Neural cell (in vitro differentiated cells): ENCODE measurements around the gene IQGAP1. TPM values are rescaled to one million over a fixed set of nuclear protein-coding genes. Genes with fewer than 3 reads are reported as not detected.

Experiments used
- H2AFZ ChIP-seq: fragments of 200-600, 300-800 bp; sonication (generic), shearing (Covaris generic); 2 replicates; pipeline ENCODE4 v1.6.0; 2014; ENCODE audit warnings: low read depth, mild to moderate bottlenecking, antibody characterized with exemption, low read length, moderate library complexity
- H3F3A ChIP-seq: fragments of 200-600 bp; shearing (Covaris generic); 2 replicates; pipeline ENCODE4 v1.6.1; 2016; ENCODE audit warnings: mild to moderate bottlenecking, moderate library complexity, mixed read lengths, antibody characterized with exemption, low read length; ENCODE audit not compliant: insufficient read depth, poor library complexity, severe bottlenecking
- H3K27ac ChIP-seq: fragments of 200-600, 300-800 bp; sonication (generic), shearing (Covaris generic); 2 replicates; pipeline ENCODE4 v1.5.1; 2014; ENCODE audit warnings: mild to moderate bottlenecking, low read length, moderate library complexity
- H3K27me3 ChIP-seq: fragments of 300-800, 200-600 bp; sonication (generic), shearing (Covaris generic); 2 replicates; pipeline ENCODE4 v1.6.0; 2014; ENCODE audit warnings: mild to moderate bottlenecking, low read depth, low read length, moderate library complexity; ENCODE audit not compliant: insufficient read depth
- H3K36me3 ChIP-seq: fragments of 300-800, 200-600 bp; sonication (generic), shearing (Covaris generic); 2 replicates; pipeline ENCODE4 v1.5.1; 2014; ENCODE audit warnings: mild to moderate bottlenecking, antibody characterized with exemption, low read length, moderate library complexity; ENCODE audit not compliant: insufficient read depth
- H3K4me2 ChIP-seq: fragments of 300-800, 200-600 bp; sonication (generic), shearing (Covaris generic); 2 replicates; pipeline ENCODE4 v1.6.0; 2014; ENCODE audit warnings: mild to moderate bottlenecking, low read length
- H3K4me3 ChIP-seq: fragments of 300-800, 200-600 bp; sonication (generic), shearing (Covaris generic); 2 replicates; pipeline ENCODE4 v1.5.1; 2014; ENCODE audit warnings: mild to moderate bottlenecking, low read length, moderate library complexity
- H3K79me2 ChIP-seq: fragments of 200-600 bp; shearing (Covaris generic); replicated peaks from 2 replicates; pipeline ENCODE4 v1.6.0; 2014; ENCODE audit warnings: mild to moderate bottlenecking, low read length, moderate library complexity; ENCODE audit not compliant: insufficient read depth
- H3K9ac ChIP-seq: fragments of 300-800, 200-600 bp; sonication (generic), shearing (Covaris generic); 2 replicates; pipeline ENCODE4 v1.6.1; 2016; ENCODE audit warnings: mild to moderate bottlenecking, low read length, mixed read lengths
- H3K9me2 ChIP-seq: fragments of 200-600 bp; shearing (Covaris generic); 2 replicates; pipeline ENCODE4 v1.6.1; 2016; ENCODE audit warnings: mild to moderate bottlenecking, low read length, mixed read lengths; ENCODE audit not compliant: insufficient read depth
- H3K9me3 ChIP-seq: fragments of 200-600, 300-800 bp; sonication (generic), shearing (Covaris generic); 2 replicates; pipeline ENCODE4 v1.6.1; 2016; ENCODE audit warnings: mild to moderate bottlenecking, mixed run types, low read length, moderate library complexity, mixed read lengths
- H4K20me1 ChIP-seq: fragments of 200-600 bp; shearing (Covaris generic); 2 replicates; pipeline ENCODE4 v1.6.1; 2016; ENCODE audit warnings: mild to moderate bottlenecking, mixed run types; ENCODE audit not compliant: insufficient read depth
- CTCF ChIP-seq: fragments of 450-650 bp; IDR thresholded peaks from 2 replicates; pipeline ENCODE4 v1.5.1; 2014; ENCODE audit warnings: antibody characterized with exemption, mild to moderate bottlenecking, moderate library complexity; ENCODE audit not compliant: poor library complexity, severe bottlenecking
- EP300 ChIP-seq: fragments of 450-650 bp; conservative IDR thresholded peaks from 2 replicates; pipeline ENCODE4 v1.6.1; 2014; ENCODE audit warnings: antibody characterized with exemption, mild to moderate bottlenecking, moderate library complexity; ENCODE audit not compliant: poor library complexity, severe bottlenecking
- EZH2 ChIP-seq: fragments of 200-600, 300-800 bp; shearing (Covaris generic), sonication (generic); IDR thresholded peaks from 2 replicates; pipeline ENCODE4 v1.6.1; 2014; ENCODE audit warnings: antibody characterized with exemption, low read length, borderline replicate concordance, mild to moderate bottlenecking; ENCODE audit not compliant: insufficient read depth, poor library complexity, severe bottlenecking
- MXI1 ChIP-seq: fragments of 450-650 bp; conservative IDR thresholded peaks from 2 replicates; pipeline ENCODE4 v1.6.1; 2014; ENCODE audit warnings: antibody characterized with exemption, mild to moderate bottlenecking; ENCODE audit not compliant: poor library complexity, severe bottlenecking
- POLR2AphosphoS5 ChIP-seq: IDR thresholded peaks from 2 replicates; pipeline ENCODE4 v1.6.1; 2012
- RAD21 ChIP-seq: fragments of 450-650 bp; conservative IDR thresholded peaks from 2 replicates; pipeline ENCODE4 v1.6.1; 2014; ENCODE audit warnings: antibody characterized with exemption, mild to moderate bottlenecking, moderate library complexity
- SMC3 ChIP-seq: fragments of 450-650 bp; conservative IDR thresholded peaks from 2 replicates; pipeline ENCODE4 v1.6.1; 2014; ENCODE audit warnings: antibody characterized with exemption, mild to moderate bottlenecking, moderate library complexity; ENCODE audit not compliant: poor library complexity
- TAF1 ChIP-seq: IDR thresholded peaks from 2 replicates; pipeline ENCODE4 v1.6.1; 2012; ENCODE audit warnings: low read depth
- polyA plus RNA-seq: library from polyadenylated mRNA; depleted of rRNA; stranded (reverse); fragments of >200 nt; gene quantifications from 2 replicates; pipeline ENCODE4 v1.2.3, GENCODE V29; 2014
- TF ChIP-seq, protein P1 (sequence below): IDR thresholded peaks from 2 replicates; pipeline ENCODE4 v1.6.1; 2012; ENCODE audit warnings: borderline replicate concordance

IQGAP1 gene
- polyA plus RNA-seq, 1 donor from 2014 or later, result 16.6 TPM

- H3K27ac ChIP-seq, result no peak overlapping the region
- H3K27me3 ChIP-seq, result no peaks in the 10 kb centered on the region
- no peak overlapping the region for H3K4me2 ChIP-seq
- no peaks in the 10 kb centered on the region for H4K20me1 ChIP-seq
- no peak overlapping the region for H3K4me3 ChIP-seq
- H2AFZ ChIP-seq, result no peak overlapping the region
- H3K9me2 ChIP-seq, result no peaks in the 10 kb centered on the region
- no peaks in the 10 kb centered on the region for H3K9me3 ChIP-seq
- no peak overlapping the region for H3K9ac ChIP-seq
- H3K79me2 ChIP-seq, result no peaks in the 10 kb centered on the region
- H3K36me3 ChIP-seq, result no peaks in the 10 kb centered on the region
- no peaks in the 10 kb centered on the region for H3F3A ChIP-seq
- no peak for TF ChIP-seq POLR2AphosphoS5
- no peak for TF ChIP-seq SMC3
- no peak for TF ChIP-seq CTCF
- no peak for TF ChIP-seq MXI1
- no peak for TF ChIP-seq TAF1
- no peak for TF ChIP-seq RAD21
- TF ChIP-seq, protein P1, sequence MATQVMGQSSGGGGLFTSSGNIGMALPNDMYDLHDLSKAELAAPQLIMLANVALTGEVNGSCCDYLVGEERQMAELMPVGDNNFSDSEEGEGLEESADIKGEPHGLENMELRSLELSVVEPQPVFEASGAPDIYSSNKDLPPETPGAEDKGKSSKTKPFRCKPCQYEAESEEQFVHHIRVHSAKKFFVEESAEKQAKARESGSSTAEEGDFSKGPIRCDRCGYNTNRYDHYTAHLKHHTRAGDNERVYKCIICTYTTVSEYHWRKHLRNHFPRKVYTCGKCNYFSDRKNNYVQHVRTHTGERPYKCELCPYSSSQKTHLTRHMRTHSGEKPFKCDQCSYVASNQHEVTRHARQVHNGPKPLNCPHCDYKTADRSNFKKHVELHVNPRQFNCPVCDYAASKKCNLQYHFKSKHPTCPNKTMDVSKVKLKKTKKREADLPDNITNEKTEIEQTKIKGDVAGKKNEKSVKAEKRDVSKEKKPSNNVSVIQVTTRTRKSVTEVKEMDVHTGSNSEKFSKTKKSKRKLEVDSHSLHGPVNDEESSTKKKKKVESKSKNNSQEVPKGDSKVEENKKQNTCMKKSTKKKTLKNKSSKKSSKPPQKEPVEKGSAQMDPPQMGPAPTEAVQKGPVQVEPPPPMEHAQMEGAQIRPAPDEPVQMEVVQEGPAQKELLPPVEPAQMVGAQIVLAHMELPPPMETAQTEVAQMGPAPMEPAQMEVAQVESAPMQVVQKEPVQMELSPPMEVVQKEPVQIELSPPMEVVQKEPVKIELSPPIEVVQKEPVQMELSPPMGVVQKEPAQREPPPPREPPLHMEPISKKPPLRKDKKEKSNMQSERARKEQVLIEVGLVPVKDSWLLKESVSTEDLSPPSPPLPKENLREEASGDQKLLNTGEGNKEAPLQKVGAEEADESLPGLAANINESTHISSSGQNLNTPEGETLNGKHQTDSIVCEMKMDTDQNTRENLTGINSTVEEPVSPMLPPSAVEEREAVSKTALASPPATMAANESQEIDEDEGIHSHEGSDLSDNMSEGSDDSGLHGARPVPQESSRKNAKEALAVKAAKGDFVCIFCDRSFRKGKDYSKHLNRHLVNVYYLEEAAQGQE, result no peak
- TF ChIP-seq EP300, result no peak
- no peak for TF ChIP-seq EZH2
Observed at GRCh38 chr15:90362936-90363212, 25.2 kb upstream of the IQGAP1 start.

- Histone ChIP-seq H3K79me2 (no peaks in the 10 kb centered on the region), H3F3A (no peaks in the 10 kb centered on the region), H3K4me2 (no peak overlapping the region), H3K27ac (no peak overlapping the region), H3K9me2 (no peaks in the 10 kb centered on the region), H2AFZ (no peak overlapping the region), H3K27me3 (no peaks in the 10 kb centered on the region), H3K9ac (no peak overlapping the region), H3K36me3 (no peaks in the 10 kb centered on the region), H3K4me3 (no peak overlapping the region), H3K9me3 (no peaks in the 10 kb centered on the region), H4K20me1 (no peaks in the 10 kb centered on the region)
- TF ChIP-seq RAD21 (no peak), EZH2 (no peak), SMC3 (no peak), TAF1 (no peak), EP300 (no peak), POLR2AphosphoS5 (no peak), MXI1 (no peak), CTCF (no peak)
- TF ChIP-seq, protein P1, result no peak
Observed at GRCh38 chr15:90364251-90364650, 23.8 kb upstream of the IQGAP1 start.
